Effector memory CD8-positive, alpha-beta T cell (primary cell): Measurements from ENCODE around the gene RGS7BP.

Source experiments
- ATAC-seq: fragments of 150-1000 bp; cut with Tn5 transposase; replicated peaks from 2 replicates; pipeline ENCODE4 v1.10.0; 2021; ENCODE audit warnings: mild to moderate bottlenecking, moderate library complexity
- DNase-seq, 3 experiments: peaks; one replicate each; pipeline ENCODE4 v3.0.0; 2021
- H3K27ac Mint-ChIP-seq, 2 donors: one replicate each; pipeline ENCODE4 v1.8.0; 2022; ENCODE audit warnings: mild to moderate bottlenecking in 2 of 2, mixed read lengths in 2 of 2, moderate library complexity in 2 of 2
- H3K27me3 Mint-ChIP-seq, 2 donors: one replicate each; pipeline ENCODE4 v1.8.0; 2022; ENCODE audit warnings: mixed read lengths in 2 of 2
- H3K36me3 Mint-ChIP-seq: one replicate; pipeline ENCODE4 v1.8.0; 2022; ENCODE audit warnings: mild to moderate bottlenecking, moderate library complexity, mixed read lengths; ENCODE audit not compliant: insufficient read depth
- H3K4me1 Mint-ChIP-seq, 2 donors: one replicate each; pipeline ENCODE4 v1.8.0; 2022; ENCODE audit warnings: low read depth in 2 of 2, mixed read lengths in 2 of 2
- H3K4me3 Mint-ChIP-seq, 2 donors: one replicate each; pipeline ENCODE4 v1.8.0; 2022; ENCODE audit warnings: mild to moderate bottlenecking in 2 of 2, mixed read lengths in 2 of 2, moderate library complexity in 2 of 2
- H3K9me3 Mint-ChIP-seq, 2 donors: one replicate each; pipeline ENCODE4 v1.8.0; 2022; ENCODE audit warnings: mixed read lengths in 2 of 2

The RGS7BP gene

GRCh38 chr5:64576250-64576649 lies 70.4 kb downstream of the RGS7BP start:
- Mint-ChIP-seq H3K27ac (no peak overlapping the region), H3K36me3 (no peaks in the 10 kb centered on the region), H3K27me3 (peaks cover 40% of the 10 kb centered on the region in 2 donors), H3K9me3 (peaks cover 0 to 1% of the 10 kb centered on the region in 2 donors), H3K4me1 (no peaks in the 10 kb centered on the region), H3K4me3 (no peak overlapping the region)
- ATAC-seq (no peak), DNase-seq (no peak)

- no peak overlapping the region for H3K27ac Mint-ChIP-seq
- no peaks in the 10 kb centered on the region for H3K4me1 Mint-ChIP-seq
- DNase-seq (no peak), ATAC-seq (no peak)
- H3K27me3 Mint-ChIP-seq, result peaks cover 23 to 27% of the 10 kb centered on the region in 2 donors
- no peaks in the 10 kb centered on the region for H3K9me3 Mint-ChIP-seq
- no peak overlapping the region for H3K4me3 Mint-ChIP-seq
- H3K36me3 Mint-ChIP-seq, result no peaks in the 10 kb centered on the region
Measured at GRCh38 chr5:64585646-64586045, 79.8 kb downstream of the RGS7BP start.

GRCh38 chr5:64587370-64587769 lies 81.6 kb downstream of the RGS7BP start:
- DNase-seq (no peak), ATAC-seq (no peak)
- Mint-ChIP-seq H3K4me3 (no peak overlapping the region), H3K27me3 (peaks cover 21 to 27% of the 10 kb centered on the region in 2 donors), H3K36me3 (no peaks in the 10 kb centered on the region), H3K4me1 (no peaks in the 10 kb centered on the region), H3K27ac (no peak overlapping the region), H3K9me3 (no peaks in the 10 kb centered on the region)

GRCh38 chr5:64592730-64593341 lies 87.0 kb downstream of the RGS7BP start:
- no peak for ATAC-seq
- Mint-ChIP-seq H3K27ac (no peak overlapping the region), H3K4me1 (no peaks in the 10 kb centered on the region), H3K27me3 (peaks cover under 1 to 29% of the 10 kb centered on the region in 2 donors), H3K4me3 (no peak overlapping the region), H3K9me3 (no peaks in the 10 kb centered on the region), H3K36me3 (no peaks in the 10 kb centered on the region)
- DNase-seq, result no peak

GRCh38 chr5:64594025-64594424 lies 88.2 kb downstream of the RGS7BP start:
- H3K9me3 Mint-ChIP-seq, result no peaks in the 10 kb centered on the region

GRCh38 chr5:64594601-64595000 lies 88.8 kb downstream of the RGS7BP start:
- Mint-ChIP-seq H3K4me3 (no peak overlapping the region), H3K36me3 (no peaks in the 10 kb centered on the region), H3K4me1 (no peaks in the 10 kb centered on the region), H3K9me3 (no peaks in the 10 kb centered on the region), H3K27ac (no peak overlapping the region), H3K27me3 (peaks cover 0 to 34% of the 10 kb centered on the region in 2 donors)
- no peak for DNase-seq
- no peak for ATAC-seq

More at GRCh38 chr5:64594025-64594424, 88.2 kb downstream of the RGS7BP start:
- ATAC-seq (no peak), DNase-seq (no peak)
- Mint-ChIP-seq H3K36me3 (no peaks in the 10 kb centered on the region), H3K27ac (no peak overlapping the region), H3K27me3 (peaks cover 0 to 29% of the 10 kb centered on the region in 2 donors), H3K4me3 (no peak overlapping the region), H3K4me1 (no peaks in the 10 kb centered on the region)

- no peaks in the 10 kb centered on the region for H3K36me3 Mint-ChIP-seq
- H3K4me1 Mint-ChIP-seq, result no peaks in the 10 kb centered on the region
- DNase-seq (no peak), ATAC-seq (no peak)
- H3K27ac Mint-ChIP-seq, result no peak overlapping the region
- H3K9me3 Mint-ChIP-seq, result no peaks in the 10 kb centered on the region
- no peak overlapping the region for H3K4me3 Mint-ChIP-seq
- peaks cover 0 to 34% of the 10 kb centered on the region in 2 donors for H3K27me3 Mint-ChIP-seq
Measured at GRCh38 chr5:64595031-64595855, 89.4 kb downstream of the RGS7BP start.

- Mint-ChIP-seq H3K4me1 (no peaks in the 10 kb centered on the region), H3K27me3 (peaks cover 0 to 27% of the 10 kb centered on the region in 2 donors), H3K9me3 (no peaks in the 10 kb centered on the region), H3K36me3 (no peaks in the 10 kb centered on the region), H3K4me3 (no peak overlapping the region), H3K27ac (no peak overlapping the region)
- ATAC-seq, result no peak
- DNase-seq, result no peak
Measured at GRCh38 chr5:64599226-64599625, 93.4 kb downstream of the RGS7BP start.

GRCh38 chr5:64603676-64604075 lies 97.9 kb downstream of the RGS7BP start:
- Mint-ChIP-seq H3K4me3 (no peak overlapping the region), H3K27me3 (peaks cover 0 to 10% of the 10 kb centered on the region in 2 donors), H3K4me1 (no peaks in the 10 kb centered on the region), H3K36me3 (no peaks in the 10 kb centered on the region), H3K9me3 (no peaks in the 10 kb centered on the region), H3K27ac (no peak overlapping the region)
- no peak for ATAC-seq
- no peak for DNase-seq

GRCh38 chr5:64606926-64607325 lies 101.1 kb downstream of the RGS7BP start:
- Mint-ChIP-seq H3K4me3 (no peak overlapping the region), H3K9me3 (no peaks in the 10 kb centered on the region), H3K36me3 (no peaks in the 10 kb centered on the region), H3K4me1 (no peaks in the 10 kb centered on the region), H3K27ac (no peak overlapping the region), H3K27me3 (peaks cover 0 to 18% of the 10 kb centered on the region in 2 donors)
- DNase-seq (no peak), ATAC-seq (no peak)

- Mint-ChIP-seq H3K27ac (no peak overlapping the region), H3K4me1 (no peaks in the 10 kb centered on the region), H3K4me3 (no peak overlapping the region), H3K9me3 (no peaks in the 10 kb centered on the region), H3K36me3 (no peaks in the 10 kb centered on the region), H3K27me3 (peaks cover 13 to 28% of the 10 kb centered on the region in 2 donors)
- peak; percentile 32 for ATAC-seq
- no peak for DNase-seq
Measured at GRCh38 chr5:64612344-64612961, 106.6 kb downstream of the RGS7BP start.

- no peaks in the 10 kb centered on the region for H3K9me3 Mint-ChIP-seq
- H3K4me3 Mint-ChIP-seq, result no peak overlapping the region
- no peaks in the 10 kb centered on the region for H3K4me1 Mint-ChIP-seq
- ATAC-seq (no peak), DNase-seq (no peak)
- H3K36me3 Mint-ChIP-seq, result no peaks in the 10 kb centered on the region
- H3K27ac Mint-ChIP-seq, result no peak overlapping the region
- peaks cover 13 to 19% of the 10 kb centered on the region in 2 donors for H3K27me3 Mint-ChIP-seq
Measured at GRCh38 chr5:64615895-64616294, 110.1 kb downstream of the RGS7BP start.

- Mint-ChIP-seq H3K4me3 (no peak overlapping the region), H3K9me3 (no peaks in the 10 kb centered on the region), H3K27ac (no peak overlapping the region), H3K27me3 (peaks cover 39 to 46% of the 10 kb centered on the region in 2 donors), H3K36me3 (no peaks in the 10 kb centered on the region), H3K4me1 (no peaks in the 10 kb centered on the region)
- DNase-seq, result no peak
- no peak for ATAC-seq
Measured at GRCh38 chr5:64619609-64620008, 113.8 kb downstream of the RGS7BP start.

- H3K36me3 Mint-ChIP-seq, result no peaks in the 10 kb centered on the region
- H3K9me3 Mint-ChIP-seq, result no peaks in the 10 kb centered on the region
- DNase-seq (no peak), ATAC-seq (no peak)
- H3K4me3 Mint-ChIP-seq, result no peak overlapping the region
- peaks cover 37 to 38% of the 10 kb centered on the region in 2 donors for H3K27me3 Mint-ChIP-seq
- no peak overlapping the region for H3K27ac Mint-ChIP-seq
- no peaks in the 10 kb centered on the region for H3K4me1 Mint-ChIP-seq
Measured at GRCh38 chr5:64622991-64623390, 117.2 kb downstream of the RGS7BP start.
